WTC11 (cell line): ENCODE results near the gene CUL9. TPM values are rescaled to one million over a fixed set of nuclear protein-coding genes. Genes with fewer than 3 reads are reported as not detected.

ENCODE experiments used
- ATAC-seq: fragments of 200-7000 bp; cut with Tn5 transposase; 2 replicates; pipeline ENCODE4 v1.10.0; 2021; ENCODE audit warnings: mild to moderate bottlenecking, moderate library complexity
- Bru-seq: library from RNA; stranded (reverse); fragments of 400-500 nt; gene quantifications from one replicate; lab custom pipeline; 2021; lab: Mats Ljungman, UMichigan
- CTCF ChIA-PET: fragments of 300-600 bp; sonication (Branson Sonifier 250); formaldehyde crosslinking; loops from one replicate; lab custom pipeline; 2021; ENCODE audit warnings: antibody characterized with exemption; lab: Charles Lee
- POLR2A ChIA-PET: fragments of 350-600 bp; sonication (Branson Sonifier 250); formaldehyde crosslinking; loops from one replicate; lab custom pipeline; 2021; ENCODE audit warnings: antibody characterized with exemption; lab: Charles Lee
- DNase-seq: peaks from one replicate; pipeline ENCODE4 v3.0.0; 2021; ENCODE audit warnings: low spot score
- H3K27ac Mint-ChIP-seq: 2 replicates; pipeline ENCODE4 v1.8.0; 2021; ENCODE audit warnings: mixed read lengths
- H3K27me3 Mint-ChIP-seq: 2 replicates; pipeline ENCODE4 v1.8.0; 2021; ENCODE audit warnings: low read depth, mild to moderate bottlenecking, moderate library complexity, mixed read lengths
- H3K36me3 Mint-ChIP-seq: 2 replicates; pipeline ENCODE4 v1.8.0; 2021; ENCODE audit warnings: mixed read lengths
- H3K4me1 Mint-ChIP-seq: 2 replicates; pipeline ENCODE4 v1.8.0; 2022; ENCODE audit warnings: mixed read lengths
- H3K4me3 Mint-ChIP-seq: 2 replicates; pipeline ENCODE4 v1.8.0; 2021; ENCODE audit warnings: mild to moderate bottlenecking, moderate library complexity, mixed read lengths
- H3K9me3 Mint-ChIP-seq: 2 replicates; pipeline ENCODE4 v1.8.0; 2021; ENCODE audit warnings: mixed read lengths
- EMX1 ChIP-seq: fragments of 250-450 bp; sonication (Bioruptor Pico); IDR thresholded peaks from 2 replicates; pipeline ENCODE4 v1.8.0; 2021; ENCODE audit warnings: mild to moderate bottlenecking
- ESRRA ChIP-seq: sonication (generic); formaldehyde crosslinking; IDR thresholded peaks from 2 replicates; pipeline ENCODE4 v1.8.1; 2022; ENCODE audit warnings: mild to moderate bottlenecking, missing genetic modification reagents, borderline replicate concordance
- ETV6 ChIP-seq: sonication (generic); formaldehyde crosslinking; IDR thresholded peaks from 2 replicates; pipeline ENCODE4 v1.8.1; 2022; ENCODE audit warnings: mild to moderate bottlenecking, missing genetic modification reagents
- FOXK1 ChIP-seq: sonication (generic); formaldehyde crosslinking; IDR thresholded peaks from 2 replicates; pipeline ENCODE4 v1.8.0; 2022; ENCODE audit warnings: mild to moderate bottlenecking, moderate library complexity, missing genetic modification reagents
- IRF2 ChIP-seq: sonication (generic); formaldehyde crosslinking; IDR thresholded peaks from 2 replicates; pipeline ENCODE4 v1.8.0; 2022; ENCODE audit warnings: low read depth, missing genetic modification reagents, borderline replicate concordance
- JUN ChIP-seq: sonication (generic); formaldehyde crosslinking; IDR thresholded peaks from 2 replicates; pipeline ENCODE4 v1.8.0; 2023; ENCODE audit warnings: mild to moderate bottlenecking, missing genetic modification reagents
- MAX ChIP-seq: sonication (generic); formaldehyde crosslinking; IDR thresholded peaks from 2 replicates; pipeline ENCODE4 v1.8.0; 2022; ENCODE audit warnings: mild to moderate bottlenecking, missing genetic modification reagents
- NFATC4 ChIP-seq: fragments of 250-450 bp; sonication (Bioruptor Pico); IDR thresholded peaks from 2 replicates; pipeline ENCODE4 v1.9.0; 2021; ENCODE audit warnings: mild to moderate bottlenecking
- PRRX2 ChIP-seq: fragments of 250-450 bp; sonication (Bioruptor Pico); IDR thresholded peaks from 2 replicates; pipeline ENCODE4 v1.8.0; 2021; ENCODE audit warnings: mild to moderate bottlenecking
- SMAD3 ChIP-seq: sonication (generic); formaldehyde crosslinking; IDR thresholded peaks from 2 replicates; pipeline ENCODE4 v1.8.0; 2022; ENCODE audit warnings: missing genetic modification reagents, mild to moderate bottlenecking, borderline replicate concordance
- SMAD4 ChIP-seq: sonication (generic); formaldehyde crosslinking; IDR thresholded peaks from 2 replicates; pipeline ENCODE4 v1.8.0; 2022; ENCODE audit warnings: mild to moderate bottlenecking, missing genetic modification reagents
- SP1 ChIP-seq: sonication (generic); formaldehyde crosslinking; conservative IDR thresholded peaks from 2 replicates; pipeline ENCODE4 v1.8.1; 2022; ENCODE audit warnings: missing genetic modification reagents
- TCF7 ChIP-seq: sonication (generic); formaldehyde crosslinking; IDR thresholded peaks from 2 replicates; pipeline ENCODE4 v1.8.0; 2022; ENCODE audit warnings: mild to moderate bottlenecking, low read depth, missing genetic modification reagents, moderate library complexity
- TEAD4 ChIP-seq: sonication (generic); formaldehyde crosslinking; IDR thresholded peaks from 2 replicates; pipeline ENCODE4 v1.8.0; 2022; ENCODE audit warnings: mild to moderate bottlenecking, missing genetic modification reagents
- USF2 ChIP-seq: sonication (generic); formaldehyde crosslinking; IDR thresholded peaks from 2 replicates; pipeline ENCODE4 v1.8.1; 2023; ENCODE audit warnings: mild to moderate bottlenecking, missing genetic modification reagents, moderate library complexity
- ZNF263 ChIP-seq: sonication (generic); formaldehyde crosslinking; IDR thresholded peaks from 2 replicates; pipeline ENCODE4 v1.8.1; 2022; ENCODE audit warnings: low read depth, mild to moderate bottlenecking, moderate library complexity, missing genetic modification reagents
- ZNF317 ChIP-seq: sonication (generic); formaldehyde crosslinking; IDR thresholded peaks from 2 replicates; pipeline ENCODE4 v1.8.1; 2023; ENCODE audit warnings: low read depth, mild to moderate bottlenecking, moderate library complexity, missing genetic modification reagents, borderline replicate concordance
- ZNF416 ChIP-seq: fragments of 250-450 bp; sonication (Bioruptor Pico); IDR thresholded peaks from 2 replicates; pipeline ENCODE4 v1.9.0; 2021; ENCODE audit warnings: mild to moderate bottlenecking, inconsistent platforms
- ZNF512 ChIP-seq: sonication (generic); formaldehyde crosslinking; IDR thresholded peaks from 2 replicates; pipeline ENCODE4 v1.8.1; 2022; ENCODE audit warnings: missing genetic modification reagents, borderline replicate concordance
- long read RNA-seq, 3 experiments: library from RNA in 1 of 3; library from capped mRNA in 1 of 3; library from polyadenylated mRNA in 1 of 3; unstranded in 2 of 3; stranded (forward) in 1 of 3; transcript quantifications; one replicate each; pipeline ENCODE4 v2.0.0, GENCODE V29; 2021
- total RNA-seq: library from RNA; stranded (reverse); gene quantifications from 3 replicates; pipeline ENCODE4 v1.2.3, GENCODE V29; 2021
- TF ChIP-seq, protein P1 (sequence below): sonication (generic); formaldehyde crosslinking; IDR thresholded peaks from 2 replicates; pipeline ENCODE4 v1.8.1; 2023; ENCODE audit warnings: mild to moderate bottlenecking, missing genetic modification reagents
- TF ChIP-seq, protein P2 (sequence below): sonication (generic); formaldehyde crosslinking; IDR thresholded peaks from 2 replicates; pipeline ENCODE4 v1.8.1; 2023; ENCODE audit warnings: mild to moderate bottlenecking, moderate library complexity, missing genetic modification reagents
- TF ChIP-seq, protein P3 (sequence below): sonication (generic); formaldehyde crosslinking; IDR thresholded peaks from 2 replicates; pipeline ENCODE4 v1.8.1; 2022; ENCODE audit warnings: mild to moderate bottlenecking, moderate library complexity, missing genetic modification reagents
- TF ChIP-seq, protein P4 (sequence below): sonication (generic); formaldehyde crosslinking; IDR thresholded peaks from 2 replicates; pipeline ENCODE4 v1.8.1; 2022; ENCODE audit warnings: low read depth, mild to moderate bottlenecking, moderate library complexity, missing genetic modification reagents, borderline replicate concordance
- TF ChIP-seq, protein P5 (sequence below): sonication (generic); formaldehyde crosslinking; IDR thresholded peaks from 2 replicates; pipeline ENCODE4 v1.8.0; 2022; ENCODE audit warnings: mild to moderate bottlenecking, missing genetic modification reagents

Gene CUL9
- total RNA-seq, result 15.2 to 20.5 TPM (median 19.2 TPM) in 3 replicates
- Bru-seq, nascent RNA, result percentile 48 among the genes with signal in this experiment
- long read RNA-seq, experiment 1, partial matches to known transcripts, result 13 of 22 reads
- long read RNA-seq, experiment 1, other reads (novel, unspliced or antisense), result 9 of 22 reads
- long read RNA-seq, experiment 2, partial matches to known transcripts, result 4 of 10 reads
- long read RNA-seq, experiment 2, other reads (novel, unspliced or antisense), result 6 of 10 reads
- long read RNA-seq, experiment 3, result 0 reads

- Mint-ChIP-seq H3K4me1 (peaks cover 20% of the 10 kb centered on the region), H3K9me3 (no peaks in the 10 kb centered on the region), H3K27ac (peak within 1 kb of the TSS; percentile 95), H3K36me3 (peaks cover 16% of the 10 kb centered on the region), H3K4me3 (peak within 1 kb of the TSS; percentile 89), H3K27me3 (no peaks in the 10 kb centered on the region; the same call in 1 of the 2 replicates)
- peak; percentile 77 for DNase-seq
- peak; percentile 79 for ATAC-seq
- POLR2A ChIA-PET, result interaction anchor here (0.6 to 4.0 kb wide), 10 partner anchors 11 to 328 kb away, joined by 3 to 29 read pairs (median 4); partner anchors contain the start of genes CNPY3, CRIP3, DNPH1 and LRRC73
- CTCF ChIA-PET, result interaction anchor here (0.8 to 1.6 kb wide), 6 partner anchors 10 to 314 kb away, joined by 3 to 11 read pairs (median 5); partner anchors contain the start of gene DNPH1
- TF ChIP-seq ESRRA (CRISPR knock-in tag) (no peak), USF2 (peak; percentile 77), ETV6 (CRISPR knock-in tag) (peak; percentile 91), NFATC4 (no peak), SMAD3 (CRISPR knock-in tag) (peak; percentile 78; the same call in 1 of the 2 replicates), SP1 (CRISPR knock-in tag) (peak; percentile 94), IRF2 (CRISPR knock-in tag) (no peak), TEAD4 (CRISPR knock-in tag) (0 out of 2 replicates have a peak, but pooled peaks have one; percentile 45), MAX (CRISPR knock-in tag) (peak; percentile 91), ZNF317 (CRISPR knock-in tag) (no peak), SMAD4 (no peak), JUN (CRISPR knock-in tag) (no peak), FOXK1 (peak; percentile 90), EMX1 (CRISPR knock-in tag) (peak; percentile 66), TCF7 (CRISPR knock-in tag) (no peak), ZNF263 (CRISPR knock-in tag) (0 out of 2 replicates have a peak, but pooled peaks have one; percentile 45), ZNF416 (CRISPR knock-in tag) (0 out of 2 replicates have a peak, but pooled peaks have one; percentile 71), PRRX2 (CRISPR knock-in tag) (peak; percentile 89; the same call in 1 of the 2 replicates), ZNF512 (CRISPR knock-in tag) (no peak)
- TF ChIP-seq, protein P1, sequence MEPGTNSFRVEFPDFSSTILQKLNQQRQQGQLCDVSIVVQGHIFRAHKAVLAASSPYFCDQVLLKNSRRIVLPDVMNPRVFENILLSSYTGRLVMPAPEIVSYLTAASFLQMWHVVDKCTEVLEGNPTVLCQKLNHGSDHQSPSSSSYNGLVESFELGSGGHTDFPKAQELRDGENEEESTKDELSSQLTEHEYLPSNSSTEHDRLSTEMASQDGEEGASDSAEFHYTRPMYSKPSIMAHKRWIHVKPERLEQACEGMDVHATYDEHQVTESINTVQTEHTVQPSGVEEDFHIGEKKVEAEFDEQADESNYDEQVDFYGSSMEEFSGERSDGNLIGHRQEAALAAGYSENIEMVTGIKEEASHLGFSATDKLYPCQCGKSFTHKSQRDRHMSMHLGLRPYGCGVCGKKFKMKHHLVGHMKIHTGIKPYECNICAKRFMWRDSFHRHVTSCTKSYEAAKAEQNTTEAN (CRISPR knock-in tag), result peak; percentile 64; the same call in 1 of the 2 replicates
- TF ChIP-seq, protein P2, sequence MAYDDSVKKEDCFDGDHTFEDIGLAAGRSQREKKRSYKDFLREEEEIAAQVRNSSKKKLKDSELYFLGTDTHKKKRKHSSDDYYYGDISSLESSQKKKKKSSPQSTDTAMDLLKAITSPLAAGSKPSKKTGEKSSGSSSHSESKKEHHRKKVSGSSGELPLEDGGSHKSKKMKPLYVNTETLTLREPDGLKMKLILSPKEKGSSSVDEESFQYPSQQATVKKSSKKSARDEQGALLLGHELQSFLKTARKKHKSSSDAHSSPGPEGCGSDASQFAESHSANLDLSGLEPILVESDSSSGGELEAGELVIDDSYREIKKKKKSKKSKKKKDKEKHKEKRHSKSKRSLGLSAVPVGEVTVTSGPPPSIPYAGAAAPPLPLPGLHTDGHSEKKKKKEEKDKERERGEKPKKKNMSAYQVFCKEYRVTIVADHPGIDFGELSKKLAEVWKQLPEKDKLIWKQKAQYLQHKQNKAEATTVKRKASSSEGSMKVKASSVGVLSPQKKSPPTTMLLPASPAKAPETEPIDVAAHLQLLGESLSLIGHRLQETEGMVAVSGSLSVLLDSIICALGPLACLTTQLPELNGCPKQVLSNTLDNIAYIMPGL (CRISPR knock-in tag), result peak; percentile 90
- TF ChIP-seq, protein P3, sequence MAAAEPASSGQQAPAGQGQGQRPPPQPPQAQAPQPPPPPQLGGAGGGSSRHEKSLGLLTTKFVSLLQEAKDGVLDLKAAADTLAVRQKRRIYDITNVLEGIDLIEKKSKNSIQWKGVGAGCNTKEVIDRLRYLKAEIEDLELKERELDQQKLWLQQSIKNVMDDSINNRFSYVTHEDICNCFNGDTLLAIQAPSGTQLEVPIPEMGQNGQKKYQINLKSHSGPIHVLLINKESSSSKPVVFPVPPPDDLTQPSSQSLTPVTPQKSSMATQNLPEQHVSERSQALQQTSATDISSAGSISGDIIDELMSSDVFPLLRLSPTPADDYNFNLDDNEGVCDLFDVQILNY (CRISPR knock-in tag), result peak; percentile 81
- TF ChIP-seq, protein P4, sequence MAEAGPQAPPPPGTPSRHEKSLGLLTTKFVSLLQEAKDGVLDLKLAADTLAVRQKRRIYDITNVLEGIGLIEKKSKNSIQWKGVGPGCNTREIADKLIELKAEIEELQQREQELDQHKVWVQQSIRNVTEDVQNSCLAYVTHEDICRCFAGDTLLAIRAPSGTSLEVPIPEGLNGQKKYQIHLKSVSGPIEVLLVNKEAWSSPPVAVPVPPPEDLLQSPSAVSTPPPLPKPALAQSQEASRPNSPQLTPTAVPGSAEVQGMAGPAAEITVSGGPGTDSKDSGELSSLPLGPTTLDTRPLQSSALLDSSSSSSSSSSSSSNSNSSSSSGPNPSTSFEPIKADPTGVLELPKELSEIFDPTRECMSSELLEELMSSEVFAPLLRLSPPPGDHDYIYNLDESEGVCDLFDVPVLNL (CRISPR knock-in tag), result no peak
- TF ChIP-seq, protein P5, sequence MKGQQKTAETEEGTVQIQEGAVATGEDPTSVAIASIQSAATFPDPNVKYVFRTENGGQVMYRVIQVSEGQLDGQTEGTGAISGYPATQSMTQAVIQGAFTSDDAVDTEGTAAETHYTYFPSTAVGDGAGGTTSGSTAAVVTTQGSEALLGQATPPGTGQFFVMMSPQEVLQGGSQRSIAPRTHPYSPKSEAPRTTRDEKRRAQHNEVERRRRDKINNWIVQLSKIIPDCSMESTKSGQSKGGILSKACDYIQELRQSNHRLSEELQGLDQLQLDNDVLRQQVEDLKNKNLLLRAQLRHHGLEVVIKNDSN, result peak; percentile 80
These were observed at the start of gene CUL9 for GRCh38 chr6:43181942-43182860. CUL9 (plus strand) TSS chr6:43182196; CDS start chr6:43184311, 2,115 bp downstream.
